Astrocyte (in vitro differentiated cells and primary cell): ENCODE results near the gene IL4I1.

Experiments used
- CTCF ChIP-seq: IDR thresholded peaks from 2 replicates; pipeline ENCODE4 v1.5.1; 2011; ENCODE audit warnings: low read depth, mild to moderate bottlenecking, inconsistent platforms, low read length, moderate library complexity; ENCODE audit not compliant: insufficient read depth
- EZH2 ChIP-seq: IDR thresholded peaks from 2 replicates; pipeline ENCODE4 v1.6.1; 2012; ENCODE audit warnings: mild to moderate bottlenecking, low read length, inconsistent platforms; ENCODE audit not compliant: insufficient read depth

DNA sequence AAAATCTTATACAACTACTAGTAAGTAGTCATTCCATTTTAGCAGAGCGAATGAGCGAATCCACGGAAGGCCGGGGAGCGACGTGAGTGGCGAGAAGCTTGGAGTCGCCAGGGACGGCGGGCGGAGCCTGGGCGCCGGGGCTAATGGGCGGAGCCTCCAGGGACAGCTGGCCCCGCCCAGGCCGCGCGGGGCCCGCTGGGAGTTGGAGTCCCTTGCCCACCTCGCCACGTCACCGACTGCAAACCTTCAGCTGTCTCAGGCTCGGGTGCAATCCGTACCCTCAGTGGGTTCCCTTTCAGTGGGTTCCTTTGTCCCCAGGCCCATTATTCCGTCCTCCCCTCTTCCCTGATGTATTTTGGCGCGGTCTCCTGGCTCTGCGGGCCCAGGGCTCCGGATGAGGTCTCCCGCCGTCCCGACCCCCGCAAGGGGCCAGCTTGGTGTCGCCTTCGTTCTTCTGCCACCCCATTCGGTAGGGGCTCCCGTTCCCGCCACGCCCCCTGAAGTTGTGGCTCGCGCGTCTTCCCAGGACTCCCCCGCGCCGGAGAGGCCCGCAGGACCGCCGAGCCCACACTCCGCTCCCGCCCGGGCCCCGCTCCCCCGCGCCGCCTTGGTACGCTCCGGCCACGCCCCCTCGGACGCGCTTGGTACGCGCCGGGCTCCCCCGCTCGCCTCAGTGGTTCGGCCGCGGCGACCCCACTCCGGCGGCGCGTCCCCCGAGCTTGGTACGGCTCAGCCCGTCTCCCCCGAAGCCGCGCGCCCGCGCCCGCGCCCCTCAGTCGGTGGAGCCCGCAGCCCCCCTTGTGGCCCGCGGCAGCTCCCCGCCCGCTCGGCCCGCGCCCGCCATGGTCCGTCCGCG is 46.0 kb downstream of the IL4I1 start, which contains the start of gene PTOV1:
- TF ChIP-seq CTCF (no peak), EZH2 (no peak)
